NK-92 (cell line): Measurements from ENCODE around the gene TSPAN18.

Experiments
- DNase-seq: peaks from one replicate; lab custom pipeline; 2025; ENCODE audit not compliant: unreplicated experiment; lab: John Stamatoyannopoulos, UW

Gene TSPAN18

GRCh38 chr11:44952500-44953260, 225.9 kb downstream of the TSPAN18 start:
- no peak for DNase-seq

DNA sequence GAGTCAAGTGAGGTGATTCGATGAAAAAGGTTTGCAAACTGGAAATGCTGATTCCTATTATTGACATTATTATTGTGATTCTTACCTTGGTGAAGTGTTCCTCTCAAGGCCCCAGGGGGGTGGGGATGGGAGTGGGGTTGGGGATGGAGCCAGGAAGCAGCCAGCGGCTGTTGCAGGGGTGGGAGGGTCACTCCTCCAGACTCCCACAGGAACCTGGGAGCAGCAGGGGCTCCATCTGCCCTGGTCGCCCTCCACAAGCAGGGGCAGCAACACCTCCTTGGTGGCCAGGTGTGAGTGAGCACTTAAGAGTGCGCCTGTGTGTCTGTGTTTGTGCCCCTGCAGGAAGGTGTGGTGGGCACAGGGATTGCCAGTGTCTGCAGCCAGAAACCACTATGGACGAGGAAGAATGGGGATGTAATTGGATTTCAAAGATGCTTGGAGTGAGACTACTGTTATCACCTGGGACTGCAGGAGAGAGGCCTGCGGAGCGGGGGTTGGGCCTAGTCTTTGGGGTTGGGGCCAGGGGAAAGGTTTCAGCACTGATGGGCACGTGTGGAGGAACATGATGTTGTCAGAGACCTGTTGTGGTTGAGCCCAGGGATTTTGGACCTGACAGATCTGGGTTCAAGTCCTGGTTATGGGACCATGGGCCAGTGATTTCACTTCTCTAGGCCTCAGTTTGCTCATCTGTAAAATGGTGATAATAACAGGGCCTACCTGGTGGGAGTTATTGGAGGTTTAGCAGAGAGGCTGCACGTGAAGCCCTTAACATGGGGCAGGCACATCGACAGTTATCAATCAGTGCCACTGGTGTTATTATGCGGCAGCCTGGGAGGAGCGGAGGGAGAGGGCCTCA, 227.5 kb downstream of the TSPAN18 start:
- no peak for DNase-seq

GRCh38 chr11:44955015-44955738, 228.4 kb downstream of the TSPAN18 start:
- DNase-seq: no peak

DNA sequence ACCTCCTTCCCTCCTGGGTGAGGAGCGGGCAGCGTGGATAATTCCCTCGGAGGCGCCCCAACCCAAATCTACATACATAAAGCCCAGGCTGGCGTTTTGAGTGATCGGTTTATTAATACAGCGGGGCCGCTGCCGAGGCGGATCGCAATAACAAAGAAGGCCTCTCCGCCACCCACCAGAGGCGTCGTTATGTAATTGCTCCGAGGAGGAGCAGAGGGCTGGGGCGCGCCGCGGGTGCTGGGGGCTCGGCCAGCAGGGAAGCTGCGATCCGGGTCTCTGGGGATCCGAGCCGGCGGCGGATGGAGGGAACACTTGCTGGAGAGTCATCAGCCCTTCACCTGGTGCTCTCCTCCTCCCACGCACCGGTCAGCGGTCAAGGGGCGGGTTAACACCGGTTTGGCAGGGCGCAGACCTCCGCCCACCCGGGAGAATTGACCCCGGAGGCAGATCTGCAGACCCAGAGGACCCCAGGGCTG, 230.3 kb downstream of the TSPAN18 start:
- DNase-seq: no peak

- DNase-seq: no peak
Measured at GRCh38 chr11:44957776-44958564, 231.2 kb downstream of the TSPAN18 start.

DNA sequence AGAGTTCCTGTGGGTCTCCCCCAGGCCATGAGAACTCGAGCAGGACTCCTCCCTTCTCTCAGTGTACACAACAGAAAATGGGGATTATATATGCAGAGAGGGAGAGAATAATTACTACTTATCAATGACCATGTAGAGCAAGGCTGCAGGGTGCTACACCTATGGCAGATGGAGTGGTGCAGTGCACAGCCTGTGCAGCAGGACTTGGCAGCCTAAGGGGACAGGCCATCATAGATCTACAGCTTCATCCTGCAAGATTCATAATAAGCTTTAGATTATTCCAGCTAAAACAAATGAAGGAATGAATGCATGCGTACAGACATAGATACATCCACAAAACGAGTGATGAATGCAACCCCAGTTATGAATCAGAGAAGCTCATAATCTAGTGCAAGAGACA, 232.3 kb downstream of the TSPAN18 start:
- no peak for DNase-seq

DNA sequence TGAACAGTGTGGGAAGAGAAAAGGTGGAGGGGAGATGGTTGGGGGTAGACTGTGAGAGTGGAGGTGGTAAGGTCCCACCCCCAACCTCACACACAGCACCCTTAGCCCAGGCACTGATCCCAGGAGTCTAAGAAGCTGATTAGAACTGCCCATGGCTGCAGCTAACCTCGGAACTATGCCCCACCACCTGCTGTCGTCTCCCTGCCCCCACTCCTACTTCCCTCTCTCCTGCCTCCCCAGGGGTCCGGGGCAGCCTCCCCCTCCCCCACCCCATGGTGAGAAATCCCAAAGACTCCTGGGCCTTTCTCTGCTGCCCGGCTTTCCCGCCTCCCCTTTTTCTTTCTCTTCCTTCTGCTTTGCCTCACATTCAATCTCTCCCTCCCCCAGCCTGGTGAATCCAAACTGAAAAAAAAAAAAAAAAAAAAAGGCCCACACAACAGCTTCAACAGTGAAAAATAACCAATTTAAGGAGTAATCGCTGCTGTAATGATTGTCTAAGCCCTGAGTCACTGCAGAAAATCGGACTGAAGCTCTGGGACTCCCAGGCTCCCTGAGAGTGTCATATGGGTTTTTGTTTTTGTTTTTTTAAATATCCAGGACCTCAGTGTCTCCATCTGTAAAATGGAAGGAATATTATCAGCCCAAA, 233.6 kb downstream of the TSPAN18 start:
- DNase-seq: no peak

DNA sequence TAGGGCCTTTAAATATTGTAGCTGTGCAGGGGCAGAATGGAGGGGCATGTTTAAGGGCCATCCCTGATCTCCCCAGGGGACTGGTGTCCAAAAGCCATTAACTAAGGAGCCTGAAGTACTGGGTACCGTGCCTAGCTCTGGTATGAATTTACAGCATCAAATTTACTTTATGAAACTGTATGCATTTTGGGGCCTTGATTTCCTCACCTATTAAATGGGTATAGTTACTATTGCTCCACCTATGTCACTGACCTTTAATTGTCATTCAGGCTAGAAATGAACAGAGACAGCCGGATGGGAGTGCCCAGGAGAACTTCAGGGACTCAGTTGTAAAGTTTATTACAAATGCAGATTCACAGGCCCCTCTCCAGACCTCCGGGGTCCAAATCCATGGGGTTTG, 235.7 kb downstream of the TSPAN18 start:
- DNase-seq: no peak

DNA sequence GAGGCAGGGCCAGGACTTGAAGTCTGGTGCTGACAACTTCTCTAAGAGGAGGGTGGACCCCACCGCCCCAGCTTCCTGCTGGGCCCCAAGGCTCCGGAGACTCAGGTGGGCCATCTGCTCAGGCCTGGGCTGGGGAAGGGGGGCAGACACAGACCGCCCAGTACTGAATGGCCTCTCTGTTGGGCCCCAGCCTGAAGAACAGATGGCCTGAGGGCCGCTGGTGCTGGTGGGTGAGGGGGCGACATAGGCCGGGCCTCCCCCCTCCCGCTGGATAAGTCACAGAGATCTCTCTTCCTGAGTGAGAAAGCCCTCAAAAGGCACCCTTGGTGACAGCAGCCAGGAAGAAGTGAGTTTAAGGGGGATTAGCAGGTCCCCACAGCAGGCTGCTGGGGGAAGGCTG, 236.4 kb downstream of the TSPAN18 start:
- no peak for DNase-seq

GRCh38 chr11:44963948-44964347, 237.2 kb downstream of the TSPAN18 start:
- DNase-seq: no peak

- no peak for DNase-seq
Measured at GRCh38 chr11:44964526-44965209, 237.9 kb downstream of the TSPAN18 start.

DNA sequence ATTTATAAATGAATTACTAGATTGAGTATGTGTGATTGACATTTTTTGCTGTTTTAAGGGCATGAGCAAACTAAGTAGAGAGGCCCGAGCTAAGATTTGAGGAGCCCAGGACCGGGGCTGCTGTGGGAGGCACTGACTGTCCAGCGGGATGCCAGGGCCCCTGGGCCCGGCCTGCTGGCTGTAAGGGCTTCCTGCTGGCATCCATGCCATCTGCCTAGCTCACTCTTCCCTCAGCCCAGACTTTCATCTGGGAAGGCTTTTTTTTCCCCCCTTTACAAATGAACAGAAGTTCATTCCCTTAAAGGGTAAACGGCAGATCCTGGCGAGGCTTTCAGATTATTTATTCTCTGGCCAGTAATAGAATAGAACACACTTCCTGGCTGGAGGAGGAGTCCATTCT, 239.9 kb downstream of the TSPAN18 start:
- DNase-seq: no peak

GRCh38 chr11:44967930-44968496, 241.3 kb downstream of the TSPAN18 start:
- no peak for DNase-seq

DNA sequence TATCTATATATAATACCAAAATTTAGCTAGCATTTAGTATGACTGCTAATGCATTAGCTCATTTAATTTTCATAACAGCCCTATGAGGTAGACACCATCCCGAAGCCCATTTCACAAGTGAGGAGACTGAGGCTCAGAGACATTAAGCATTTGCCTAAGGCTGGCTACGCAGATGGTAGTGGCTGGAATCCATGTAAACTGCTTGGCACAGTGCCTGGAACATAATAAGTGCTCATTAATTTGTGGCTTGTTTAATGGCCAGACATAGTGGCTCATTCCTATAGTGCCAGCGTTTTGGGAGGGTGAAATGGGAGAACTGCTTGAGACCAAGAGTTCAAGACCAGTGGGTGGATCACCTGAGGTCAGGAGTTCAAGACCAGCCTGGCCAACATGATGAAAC, 241.7 kb downstream of the TSPAN18 start:
- no peak for DNase-seq

DNA sequence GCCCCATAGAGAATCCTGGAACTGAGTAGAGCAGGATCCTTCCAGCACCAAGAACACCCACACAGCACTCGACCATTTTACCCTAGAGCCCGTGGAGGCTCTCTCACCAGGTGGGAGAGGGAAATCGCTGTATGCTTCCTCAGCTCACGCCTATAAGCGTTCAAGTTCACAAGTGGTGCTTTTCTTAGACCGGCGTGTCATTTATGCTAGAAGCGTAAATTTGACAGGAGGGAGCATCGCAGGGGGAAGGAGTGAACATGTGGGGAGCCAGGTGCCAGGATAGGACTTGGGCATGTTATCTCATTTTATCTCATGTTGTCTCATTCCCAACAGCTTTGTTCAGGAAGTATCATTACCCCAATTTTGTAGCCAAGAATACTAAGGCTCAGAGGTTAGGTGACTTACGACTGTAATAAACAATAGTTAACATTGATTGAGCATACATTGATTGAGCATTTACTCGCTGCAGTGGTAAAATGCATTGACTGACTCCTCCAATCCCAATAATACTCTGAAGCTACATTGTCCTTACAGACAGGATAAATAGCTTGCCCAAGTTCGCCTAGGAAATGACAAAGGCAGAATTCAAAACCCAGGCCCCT, 243.0 kb downstream of the TSPAN18 start:
- DNase-seq: no peak

DNA sequence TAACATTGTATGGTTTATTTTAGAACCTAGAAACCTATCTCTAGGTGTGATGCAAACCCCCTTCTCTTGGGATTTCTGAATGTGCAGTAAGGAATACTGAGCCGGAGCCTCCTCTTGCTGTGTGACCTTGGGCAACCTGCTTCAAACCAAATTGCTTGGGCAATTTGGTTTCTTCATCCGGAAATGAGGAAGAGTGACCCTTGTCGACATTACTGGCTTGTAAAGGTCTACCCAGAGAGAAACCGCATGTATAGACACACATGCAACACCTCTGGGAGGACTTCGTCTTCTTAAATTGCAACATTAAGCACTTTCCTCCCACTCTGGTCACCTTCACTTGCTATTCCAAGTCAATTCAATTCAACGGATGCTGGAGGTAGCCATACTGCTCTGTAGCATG, 243.5 kb downstream of the TSPAN18 start:
- DNase-seq: no peak

- DNase-seq: no peak
Measured at GRCh38 chr11:44971185-44971584, 244.4 kb downstream of the TSPAN18 start.

GRCh38 chr11:44972746-44973435, 246.1 kb downstream of the TSPAN18 start:
- DNase-seq: no peak
